ENCODE measurements around the gene INSC.

The INSC gene

GRCh38 chr11:15228331-15228849, 113.7 kb downstream of the INSC start:
- FAIRE-seq: no peak

- FAIRE-seq: no peak
Observed at GRCh38 chr11:15229069-15229468, 114.3 kb downstream of the INSC start.

- FAIRE-seq: no peak
Observed at GRCh38 chr11:15232496-15232895, 117.8 kb downstream of the INSC start.

- FAIRE-seq: no peak
Observed at GRCh38 chr11:15233371-15234165, 118.8 kb downstream of the INSC start.

- FAIRE-seq: no peak
Observed at GRCh38 chr11:15234796-15235195, 120.1 kb downstream of the INSC start.

- no peak for FAIRE-seq
Observed at GRCh38 chr11:15236559-15236958, 121.8 kb downstream of the INSC start.

GRCh38 chr11:15238856-15239255, 124.1 kb downstream of the INSC start:
- FAIRE-seq: no peak

GRCh38 chr11:15248749-15249148, 134.0 kb downstream of the INSC start:
- FAIRE-seq: no peak

- FAIRE-seq: peak; percentile 43
Observed at GRCh38 chr11:15258433-15259165, 143.9 kb downstream of the INSC start.

GRCh38 chr11:15266999-15267398, 152.3 kb downstream of the INSC start:
- FAIRE-seq: no peak

GRCh38 chr11:15268598-15268997, 153.9 kb downstream of the INSC start:
- FAIRE-seq: no peak

GRCh38 chr11:15275141-15275540, 160.4 kb downstream of the INSC start:
- no peak for FAIRE-seq

GRCh38 chr11:15276621-15277020, 161.9 kb downstream of the INSC start:
- FAIRE-seq: no peak

GRCh38 chr11:15278128-15278527, 163.4 kb downstream of the INSC start:
- FAIRE-seq: no peak

GRCh38 chr11:15280393-15280792, 165.7 kb downstream of the INSC start:
- FAIRE-seq: no peak

GRCh38 chr11:15282754-15283153, 168.0 kb downstream of the INSC start:
- FAIRE-seq: no peak

- FAIRE-seq: no peak
Observed at GRCh38 chr11:15286465-15286864, 171.7 kb downstream of the INSC start.

GRCh38 chr11:15288863-15289262, 174.1 kb downstream of the INSC start:
- no peak for FAIRE-seq

- FAIRE-seq: no peak
Observed at GRCh38 chr11:15289723-15290122, 175.0 kb downstream of the INSC start.

GRCh38 chr11:15291885-15292284, 177.2 kb downstream of the INSC start:
- FAIRE-seq: no peak

GRCh38 chr11:15293975-15294620, 179.4 kb downstream of the INSC start:
- FAIRE-seq: no peak

- FAIRE-seq: no peak
Observed at GRCh38 chr11:15295695-15296094, 181.0 kb downstream of the INSC start.

All from endometrium (tissue), 2 donors.